GM23338 (cell line): ENCODE results near the gene BCL10.

ENCODE experiments used
- NANOG ChIP-seq: IDR thresholded peaks from 2 replicates; pipeline ENCODE4 v1.6.1; 2016; ENCODE audit warnings: antibody characterized with exemption, borderline replicate concordance
- POLR2AphosphoS5 ChIP-seq: IDR thresholded peaks from 2 replicates; pipeline ENCODE4 v1.6.1; 2016; ENCODE audit warnings: antibody characterized with exemption, low read depth
- REST ChIP-seq: IDR thresholded peaks from one replicate; pipeline ENCODE4 v1.6.1; 2018; ENCODE audit warnings: antibody characterized with exemption; ENCODE audit not compliant: unreplicated experiment
- TF ChIP-seq, protein P1 (sequence below), 2 experiments: fragments of 200-600 bp in 1 of 2; sonication (generic) in 1 of 2; conservative IDR thresholded peaks; 2 replicates each; pipeline versions ENCODE4 v1.5.1 to v1.6.1; 2016 to 2017; ENCODE audit warnings: antibody characterized with exemption in 2 of 2, low read depth in 2 of 2, mild to moderate bottlenecking in 2 of 2, moderate library complexity in 1 of 2

DNA sequence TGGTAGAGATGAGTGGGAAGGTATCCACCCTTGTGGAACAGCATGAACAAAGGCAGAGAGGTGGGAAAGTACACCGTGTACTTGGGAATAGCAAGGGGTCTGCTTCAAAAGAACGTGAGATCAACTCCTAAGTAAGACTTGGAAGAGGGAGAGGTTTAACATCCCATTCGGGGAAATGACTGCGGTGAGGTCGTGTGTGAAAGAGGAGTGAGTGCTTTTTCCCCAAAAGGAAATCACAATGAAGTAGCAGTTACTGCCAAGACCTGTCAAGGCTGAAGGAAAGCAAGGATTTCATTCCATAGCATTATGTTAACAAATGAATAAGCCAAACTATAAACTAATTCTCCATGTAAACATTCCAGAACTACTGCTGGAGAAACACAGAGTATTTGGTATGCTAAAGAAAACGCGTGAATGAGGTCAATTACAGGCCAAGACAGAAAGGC lies 55.7 kb downstream of the BCL10 start:
- TF ChIP-seq POLR2AphosphoS5 (no peak), NANOG (no peak), REST (no peak)
- TF ChIP-seq, protein P1, sequence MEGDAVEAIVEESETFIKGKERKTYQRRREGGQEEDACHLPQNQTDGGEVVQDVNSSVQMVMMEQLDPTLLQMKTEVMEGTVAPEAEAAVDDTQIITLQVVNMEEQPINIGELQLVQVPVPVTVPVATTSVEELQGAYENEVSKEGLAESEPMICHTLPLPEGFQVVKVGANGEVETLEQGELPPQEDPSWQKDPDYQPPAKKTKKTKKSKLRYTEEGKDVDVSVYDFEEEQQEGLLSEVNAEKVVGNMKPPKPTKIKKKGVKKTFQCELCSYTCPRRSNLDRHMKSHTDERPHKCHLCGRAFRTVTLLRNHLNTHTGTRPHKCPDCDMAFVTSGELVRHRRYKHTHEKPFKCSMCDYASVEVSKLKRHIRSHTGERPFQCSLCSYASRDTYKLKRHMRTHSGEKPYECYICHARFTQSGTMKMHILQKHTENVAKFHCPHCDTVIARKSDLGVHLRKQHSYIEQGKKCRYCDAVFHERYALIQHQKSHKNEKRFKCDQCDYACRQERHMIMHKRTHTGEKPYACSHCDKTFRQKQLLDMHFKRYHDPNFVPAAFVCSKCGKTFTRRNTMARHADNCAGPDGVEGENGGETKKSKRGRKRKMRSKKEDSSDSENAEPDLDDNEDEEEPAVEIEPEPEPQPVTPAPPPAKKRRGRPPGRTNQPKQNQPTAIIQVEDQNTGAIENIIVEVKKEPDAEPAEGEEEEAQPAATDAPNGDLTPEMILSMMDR (conservative IDR thresholded peaks at IDR 0.05; ENCODE audit: low read depth in 2 of 2): no peak
